Measurements from ENCODE around the gene F7. TPM values are rescaled to one million over a fixed set of nuclear protein-coding genes. Genes with fewer than 3 reads are reported as not detected.
"Not testable (repeated sequence)": the region's sequence is repeated elsewhere in the genome, so short reads cannot be mapped to it uniquely, and the experiment has no call there.

F7 gene
- polyA plus RNA-seq, 1 experiment = 0.05 TPM

DNA sequence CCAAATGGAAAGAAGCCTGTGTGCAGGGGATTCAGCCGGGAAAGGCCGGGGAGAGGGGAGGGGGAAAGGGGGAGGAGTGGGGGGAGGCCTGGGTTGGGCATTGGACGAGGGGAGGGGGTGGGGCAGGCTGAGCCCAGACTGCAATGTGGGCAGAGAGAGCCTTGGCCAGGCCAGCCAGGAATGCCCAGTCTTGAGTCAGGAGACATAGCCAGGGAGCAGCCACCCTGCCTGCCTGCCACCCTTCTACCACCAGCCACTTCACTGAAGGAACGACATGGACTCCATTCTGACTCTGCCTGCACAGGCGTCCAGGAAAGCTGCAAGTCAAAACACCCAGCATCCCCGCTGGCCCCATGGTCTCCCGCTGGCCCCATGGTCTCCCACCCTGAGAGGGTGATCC lies 53.4 kb downstream of the F7 start:
- no peak overlapping the region for H3K4me3 ChIP-seq (ENCODE audit: low read depth, low read length)
- H3K36me3 ChIP-seq (ENCODE audit: control insufficient read depth, insufficient read depth, low read length) = no peaks in the 10 kb centered on the region
- no peaks in the 10 kb centered on the region for H3K27me3 ChIP-seq (ENCODE audit: control insufficient read depth, insufficient read depth, low read length)
- TF ChIP-seq, protein P1, sequence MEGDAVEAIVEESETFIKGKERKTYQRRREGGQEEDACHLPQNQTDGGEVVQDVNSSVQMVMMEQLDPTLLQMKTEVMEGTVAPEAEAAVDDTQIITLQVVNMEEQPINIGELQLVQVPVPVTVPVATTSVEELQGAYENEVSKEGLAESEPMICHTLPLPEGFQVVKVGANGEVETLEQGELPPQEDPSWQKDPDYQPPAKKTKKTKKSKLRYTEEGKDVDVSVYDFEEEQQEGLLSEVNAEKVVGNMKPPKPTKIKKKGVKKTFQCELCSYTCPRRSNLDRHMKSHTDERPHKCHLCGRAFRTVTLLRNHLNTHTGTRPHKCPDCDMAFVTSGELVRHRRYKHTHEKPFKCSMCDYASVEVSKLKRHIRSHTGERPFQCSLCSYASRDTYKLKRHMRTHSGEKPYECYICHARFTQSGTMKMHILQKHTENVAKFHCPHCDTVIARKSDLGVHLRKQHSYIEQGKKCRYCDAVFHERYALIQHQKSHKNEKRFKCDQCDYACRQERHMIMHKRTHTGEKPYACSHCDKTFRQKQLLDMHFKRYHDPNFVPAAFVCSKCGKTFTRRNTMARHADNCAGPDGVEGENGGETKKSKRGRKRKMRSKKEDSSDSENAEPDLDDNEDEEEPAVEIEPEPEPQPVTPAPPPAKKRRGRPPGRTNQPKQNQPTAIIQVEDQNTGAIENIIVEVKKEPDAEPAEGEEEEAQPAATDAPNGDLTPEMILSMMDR (IDR thresholded peaks at IDR 0.05; ENCODE audit: insufficient read depth, low read depth, low read length) = no peak
- DNase-seq (ENCODE audit: low read depth) = no peak
- CTCF ChIA-PET = interaction anchor here (1.3 kb wide), 1 partner anchor 11 kb away, joined by 3 read pairs; no protein-coding TSS in a partner anchor
- POLR2A ChIA-PET = no interaction called here

DNA sequence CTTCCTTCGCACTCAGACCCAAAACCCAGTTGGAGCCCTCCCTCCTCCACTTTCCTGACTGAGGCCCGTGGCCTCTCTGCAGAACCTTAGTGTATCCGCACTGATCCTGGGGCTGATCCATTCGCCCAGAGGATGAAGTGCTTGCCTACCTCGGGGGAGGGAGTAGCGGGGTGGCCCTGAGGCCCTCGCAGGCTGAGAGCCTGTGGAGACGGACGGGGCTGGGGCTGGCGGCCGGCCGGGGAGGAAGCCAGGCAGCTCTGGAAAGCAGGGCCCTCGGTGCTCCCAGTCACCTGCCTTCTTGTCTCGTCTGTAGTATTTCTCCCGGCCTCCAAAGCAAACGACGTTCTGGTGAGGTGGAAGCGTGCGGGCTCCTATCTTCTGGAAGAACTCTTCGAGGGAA lies 54.1 kb downstream of the F7 start:
- CTCF ChIA-PET = interaction anchor here (1.3 kb wide), 1 partner anchor 10 kb away, joined by 3 read pairs; no protein-coding TSS in a partner anchor
- TF ChIP-seq, protein P1 (IDR thresholded peaks at IDR 0.05; ENCODE audit: insufficient read depth, low read depth, low read length) = no peak
- POLR2A ChIA-PET = interaction anchor here (0.6 kb wide), 1 partner anchor 49 kb away, joined by 14 read pairs; the partner anchor contains the start of gene PCID2
- Histone ChIP-seq H3K27me3 (ENCODE audit: control insufficient read depth, insufficient read depth, low read length) (no peaks in the 10 kb centered on the region), H3K36me3 (ENCODE audit: control insufficient read depth, insufficient read depth, low read length) (no peaks in the 10 kb centered on the region), H3K4me3 (ENCODE audit: low read depth, low read length) (no peak overlapping the region)
- no peak for DNase-seq (ENCODE audit: low read depth)

DNA sequence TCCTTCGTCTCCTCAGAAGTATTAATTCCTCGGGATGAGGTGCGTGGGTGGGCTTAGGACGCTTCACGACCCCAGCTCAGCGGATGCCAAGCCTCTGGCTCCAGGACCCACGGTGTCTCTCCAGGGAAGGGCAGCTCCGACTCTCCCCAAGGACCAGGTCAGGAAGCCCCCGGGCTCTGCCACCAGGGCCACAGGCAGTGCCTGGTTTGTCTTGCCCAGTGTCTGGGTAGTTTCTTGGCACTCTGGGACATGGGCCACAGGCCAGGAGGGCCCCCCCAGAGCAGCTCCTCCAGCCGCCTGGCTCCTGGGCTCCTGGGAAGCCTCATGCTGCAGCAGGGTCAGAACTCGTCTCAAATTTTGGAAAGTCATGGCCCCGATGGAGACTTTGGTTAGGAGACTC lies 55.4 kb downstream of the F7 start:
- POLR2A ChIA-PET = no interaction called here
- CTCF ChIA-PET = interaction anchor here (0.6 kb wide), 1 partner anchor 166 kb away, joined by 4 read pairs; no protein-coding TSS in a partner anchor
- TF ChIP-seq, protein P1 (IDR thresholded peaks at IDR 0.05; ENCODE audit: insufficient read depth, low read depth, low read length) = no peak

DNA sequence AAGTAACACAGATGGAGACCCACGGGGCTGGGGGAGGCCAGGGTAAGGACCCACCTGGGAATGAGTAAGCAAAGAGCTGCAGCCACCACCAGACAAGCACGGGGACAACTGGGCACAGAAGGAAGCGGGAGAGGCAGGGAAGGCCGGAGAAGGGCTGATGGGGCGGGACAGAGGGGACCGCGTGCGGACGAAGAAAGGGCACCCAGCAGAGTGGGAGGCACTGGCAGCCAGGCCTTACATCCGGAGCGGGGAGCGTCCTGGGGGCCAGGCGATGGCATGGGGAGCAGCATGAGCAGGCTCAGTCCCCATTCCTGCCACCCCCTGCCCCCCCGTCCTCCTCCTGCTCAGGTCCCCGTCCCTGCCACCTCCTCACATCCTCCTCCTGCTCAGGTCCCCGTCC lies 55.8 kb downstream of the F7 start:
- TF ChIP-seq, protein P1 (IDR thresholded peaks at IDR 0.05; ENCODE audit: insufficient read depth, low read depth, low read length) = no peak
- Histone ChIP-seq H3K27me3 (ENCODE audit: control insufficient read depth, insufficient read depth, low read length) (no peaks in the 10 kb centered on the region), H3K4me3 (ENCODE audit: low read depth, low read length) (no peak overlapping the region), H3K36me3 (ENCODE audit: control insufficient read depth, insufficient read depth, low read length) (no peaks in the 10 kb centered on the region)
- POLR2A ChIA-PET = no interaction called here
- CTCF ChIA-PET = interaction anchor here (0.6 kb wide), 1 partner anchor 165 kb away, joined by 4 read pairs; no protein-coding TSS in a partner anchor
- DNase-seq (ENCODE audit: low read depth) = no peak

More for the DNA sequence above, 55.4 kb downstream of the F7 start:
- H3K4me3 ChIP-seq (ENCODE audit: low read depth, low read length) = no peak overlapping the region
- no peaks in the 10 kb centered on the region for H3K27me3 ChIP-seq (ENCODE audit: control insufficient read depth, insufficient read depth, low read length)
- DNase-seq (ENCODE audit: low read depth) = no peak
- H3K36me3 ChIP-seq (ENCODE audit: control insufficient read depth, insufficient read depth, low read length) = no peaks in the 10 kb centered on the region

DNA sequence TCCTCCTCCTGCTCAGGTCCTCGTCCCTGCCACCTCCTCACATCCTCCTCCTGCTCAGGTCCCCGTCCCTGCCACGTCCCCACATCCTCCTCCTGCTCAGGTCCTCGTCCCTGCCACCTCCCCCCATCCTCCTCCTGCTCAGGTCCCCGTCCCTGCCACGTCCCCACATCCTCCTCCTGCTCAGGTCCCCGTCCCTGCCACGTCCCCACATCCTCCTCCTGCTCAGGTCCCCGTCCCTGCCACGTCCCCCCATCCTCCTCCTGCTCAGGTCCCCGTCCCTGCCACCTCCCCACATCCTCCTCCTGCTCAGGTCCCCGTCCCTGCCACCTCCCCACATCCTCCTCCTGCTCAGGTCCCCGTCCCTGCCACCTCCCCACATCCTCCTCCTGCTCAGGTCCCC lies 56.4 kb downstream of the F7 start:
- CTCF ChIA-PET; H3K36me3 ChIP-seq (ENCODE audit: control insufficient read depth, insufficient read depth, low read length); H3K27me3 ChIP-seq (ENCODE audit: control insufficient read depth, insufficient read depth, low read length); H3K4me3 ChIP-seq (ENCODE audit: low read depth, low read length); DNase-seq (ENCODE audit: low read depth); POLR2A ChIA-PET: not testable (repeated sequence)
